GM23338 (cell line): ENCODE measurements around the gene CFAP251. TPM values are rescaled to one million over a fixed set of nuclear protein-coding genes. Genes with fewer than 3 reads are reported as not detected.

Source experiments
- ATAC-seq: fragments of 200-7000 bp; cut with Tn5 transposase; 3 replicates; pipeline ENCODE4 v1.9.1; 2020
- DNase-seq: peaks from one replicate; pipeline ENCODE4 v3.0.0-alpha.2; 2015; ENCODE audit warnings: low spot score
- H2AFZ ChIP-seq: fragments of 200-600 bp; sonication (generic); 2 replicates; pipeline ENCODE4 v1.8.0; 2016; ENCODE audit warnings: antibody characterized with exemption, mild to moderate bottlenecking, moderate library complexity
- H3F3A ChIP-seq: fragments of 200-600 bp; sonication (generic); replicated peaks from 2 replicates; pipeline ENCODE4 v1.8.0; 2017; ENCODE audit warnings: antibody characterized with exemption, mixed run types, low read depth
- H3K27ac ChIP-seq: fragments of 200-600 bp; sonication (generic); 2 replicates; pipeline ENCODE4 v1.6.1; 2016; ENCODE audit warnings: low read depth
- H3K27me3 ChIP-seq: fragments of 200-600 bp; sonication (generic); 2 replicates; pipeline ENCODE4 v1.8.0; 2016; ENCODE audit warnings: mild to moderate bottlenecking, mixed run types, moderate library complexity; ENCODE audit not compliant: insufficient read depth
- H3K36me3 ChIP-seq: fragments of 200-600 bp; sonication (generic); 2 replicates; pipeline ENCODE4 v1.8.0; 2016; ENCODE audit warnings: mild to moderate bottlenecking; ENCODE audit not compliant: insufficient read depth
- H3K4me1 ChIP-seq: fragments of 200-600 bp; sonication (generic); 2 replicates; pipeline ENCODE4 v1.8.0; 2016; ENCODE audit warnings: mild to moderate bottlenecking, moderate library complexity; ENCODE audit not compliant: insufficient read depth
- H3K4me2 ChIP-seq: fragments of 200-600 bp; sonication (generic); 2 replicates; pipeline ENCODE4 v1.7.1; 2017; ENCODE audit warnings: mixed run types
- H3K4me3 ChIP-seq: fragments of 200-600 bp; sonication (generic); 2 replicates; pipeline ENCODE4 v1.6.1; 2016; ENCODE audit warnings: mixed run types
- H3K79me2 ChIP-seq: fragments of 200-600 bp; sonication (generic); replicated peaks from 2 replicates; pipeline ENCODE4 v1.8.0; 2017; ENCODE audit warnings: mild to moderate bottlenecking; ENCODE audit not compliant: insufficient read depth
- H3K9me2 ChIP-seq: fragments of 200-600 bp; sonication (generic); 2 replicates; pipeline ENCODE4 v1.8.0; 2017; ENCODE audit not compliant: insufficient read depth
- H4K20me1 ChIP-seq: fragments of 200-600 bp; sonication (generic); replicated peaks from 2 replicates; pipeline ENCODE4 v1.8.0; 2017; ENCODE audit warnings: mild to moderate bottlenecking; ENCODE audit not compliant: insufficient read depth
- H3K27ac Mint-ChIP-seq: 2 replicates; pipeline ENCODE4 v1.8.0; 2020; ENCODE audit warnings: inconsistent platforms, mild to moderate bottlenecking, moderate library complexity, mixed read lengths
- H3K27me3 Mint-ChIP-seq: 3 replicates; pipeline ENCODE4 v1.8.0; 2022; ENCODE audit warnings: low read depth, mild to moderate bottlenecking, moderate library complexity, mixed read lengths, inconsistent platforms; ENCODE audit not compliant: insufficient read depth, poor library complexity
- H3K36me3 Mint-ChIP-seq: 3 replicates; pipeline ENCODE4 v1.8.0; 2021; ENCODE audit warnings: low read depth, mild to moderate bottlenecking, inconsistent platforms, moderate library complexity, mixed read lengths
- H3K4me1 Mint-ChIP-seq: 3 replicates; pipeline ENCODE4 v1.8.0; 2020; ENCODE audit warnings: mild to moderate bottlenecking, inconsistent platforms, mixed read lengths
- H3K4me3 Mint-ChIP-seq: 3 replicates; pipeline ENCODE4 v1.8.0; 2021; ENCODE audit warnings: moderate library complexity, mild to moderate bottlenecking, inconsistent platforms, mixed read lengths
- H3K9me3 Mint-ChIP-seq: 3 replicates; pipeline ENCODE4 v1.8.0; 2020; ENCODE audit warnings: moderate library complexity, mild to moderate bottlenecking, inconsistent platforms, mixed read lengths
- CREB1 ChIP-seq: fragments of 250-450 bp; sonication (Bioruptor Pico); IDR thresholded peaks from 2 replicates; pipeline ENCODE4 v1.5.0; 2020; ENCODE audit warnings: low read depth, mild to moderate bottlenecking, moderate library complexity
- EZH2 ChIP-seq: fragments of 200-600 bp; sonication (generic); IDR thresholded peaks from one replicate; pipeline ENCODE4 v1.8.0; 2017; ENCODE audit warnings: antibody characterized with exemption, mild to moderate bottlenecking, low read depth; ENCODE audit not compliant: unreplicated experiment
- EZH2phosphoT487 ChIP-seq: fragments of 200-600 bp; sonication (generic); IDR thresholded peaks from one replicate; pipeline ENCODE4 v1.8.1; 2018; ENCODE audit warnings: antibody characterized with exemption; ENCODE audit not compliant: unreplicated experiment
- JUNB ChIP-seq: IDR thresholded peaks from one replicate; pipeline ENCODE4 v1.6.1; 2016; ENCODE audit warnings: antibody characterized with exemption; ENCODE audit not compliant: unreplicated experiment
- NANOG ChIP-seq: IDR thresholded peaks from 2 replicates; pipeline ENCODE4 v1.6.1; 2016; ENCODE audit warnings: antibody characterized with exemption, borderline replicate concordance
- POLR2AphosphoS5 ChIP-seq: IDR thresholded peaks from 2 replicates; pipeline ENCODE4 v1.6.1; 2016; ENCODE audit warnings: antibody characterized with exemption, low read depth
- STAT1 ChIP-seq: IDR thresholded peaks from one replicate; pipeline ENCODE4 v1.6.1; 2016; ENCODE audit warnings: antibody characterized with exemption; ENCODE audit not compliant: unreplicated experiment
- ZNF114 ChIP-seq: fragments of 250-450 bp; sonication (Bioruptor Pico); IDR thresholded peaks from 2 replicates; pipeline ENCODE4 v1.5.0; 2020; ENCODE audit warnings: mild to moderate bottlenecking, moderate library complexity
- ZNF331 ChIP-seq: fragments of 250-450 bp; sonication (Bioruptor Pico); IDR thresholded peaks from 2 replicates; pipeline ENCODE4 v1.5.0; 2020; ENCODE audit warnings: low read depth, mild to moderate bottlenecking, moderate library complexity
- polyA plus RNA-seq: library from polyadenylated mRNA; unstranded; fragments of >200 nt; fragmentation: Nextera tagmentation; extraction: Ambion mirVana; gene quantifications from 2 replicates; pipeline ENCODE4 v1.2.1, GENCODE V29; 2016
- total RNA-seq: library from RNA; depleted of rRNA; stranded (reverse); fragments of >200 nt; shearing (Covaris generic); gene quantifications from 2 replicates; pipeline ENCODE4 v1.2.3, GENCODE V29; 2014
- TF ChIP-seq, protein P1 (sequence below): IDR thresholded peaks from 2 replicates; pipeline ENCODE4 v1.6.1; 2016; ENCODE audit warnings: antibody characterized with exemption
- TF ChIP-seq, protein P2 (sequence below), 2 experiments: fragments of 200-600 bp in 1 of 2; sonication (generic) in 1 of 2; conservative IDR thresholded peaks; 2 replicates each; pipeline versions ENCODE4 v1.5.1 to v1.6.1; 2016 to 2017; ENCODE audit warnings: antibody characterized with exemption in 2 of 2, low read depth in 2 of 2, mild to moderate bottlenecking in 2 of 2, moderate library complexity in 1 of 2
- TF ChIP-seq, protein P3 (sequence below): fragments of 250-450 bp; sonication (Bioruptor Pico); IDR thresholded peaks from 2 replicates; pipeline ENCODE4 v1.5.0; 2020; ENCODE audit warnings: mild to moderate bottlenecking, moderate library complexity
- TF ChIP-seq, protein P4 (sequence below): IDR thresholded peaks from one replicate; pipeline ENCODE4 v1.6.1; 2018; ENCODE audit warnings: antibody characterized with exemption; ENCODE audit not compliant: unreplicated experiment

The CFAP251 gene
- total and polyA plus RNA-seq, 2 experiments from 2014 or later = 1.4 to 2.5 TPM

DNA sequence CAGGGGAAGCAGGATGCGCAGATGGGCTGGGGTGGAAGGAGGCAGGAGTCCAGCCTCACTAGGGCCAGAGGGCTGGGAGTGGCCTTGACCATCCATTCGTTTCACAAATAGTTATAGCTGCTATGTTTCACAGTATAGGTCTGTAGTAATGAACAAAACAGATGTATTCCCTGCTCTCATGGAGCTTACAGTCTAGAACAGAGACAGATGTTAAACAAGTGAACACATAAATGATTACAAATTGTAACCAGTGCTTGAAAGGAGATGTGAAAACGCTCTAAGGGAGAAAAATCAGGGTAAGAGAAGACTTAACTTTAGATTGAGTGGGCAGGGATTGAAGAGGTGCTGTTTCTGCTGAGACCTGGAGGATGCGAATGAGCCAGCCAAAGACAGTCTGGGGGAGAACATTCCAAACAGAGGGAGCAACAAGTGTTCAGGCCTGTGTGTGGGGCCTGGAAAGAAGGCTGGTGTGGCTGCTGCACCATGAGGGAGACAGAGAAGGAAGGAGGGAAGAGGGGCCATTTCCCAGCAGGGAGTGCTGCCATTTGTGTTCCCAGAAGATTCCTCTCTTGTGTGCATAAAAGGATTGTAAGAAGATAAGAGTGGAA, 14.6 kb downstream of the CFAP251 start:
- Histone ChIP-seq H4K20me1 (no peaks in the 10 kb centered on the region), H3F3A (0 out of 2 replicates have a peak, but pooled peaks cover 4% of the 10 kb centered on the region), H3K27me3 (no peaks in the 10 kb centered on the region), H3K36me3 (no peaks in the 10 kb centered on the region; the same call in 1 of the 2 replicates), H3K27ac (0 out of 2 replicates have a peak overlapping the region, but pooled peaks have one; percentile 21), H3K4me1 (peaks cover 14% of the 10 kb centered on the region), H2AFZ (peak overlapping the region; percentile 49), H3K4me3 (no peak overlapping the region), H3K9me2 (no peaks in the 10 kb centered on the region), H3K79me2 (no peaks in the 10 kb centered on the region), H3K4me2 (peak overlapping the region; percentile 39; the same call in 1 of the 2 replicates)
- H3K27ac Mint-ChIP-seq = 0 out of 2 replicates have a peak overlapping the region, but pooled peaks have one; percentile 41
- TF ChIP-seq ZNF114 (CRISPR knock-in tag) = no peak
- TF ChIP-seq EZH2 = no peak
- TF ChIP-seq POLR2AphosphoS5 = no peak
- TF ChIP-seq, protein P1, sequence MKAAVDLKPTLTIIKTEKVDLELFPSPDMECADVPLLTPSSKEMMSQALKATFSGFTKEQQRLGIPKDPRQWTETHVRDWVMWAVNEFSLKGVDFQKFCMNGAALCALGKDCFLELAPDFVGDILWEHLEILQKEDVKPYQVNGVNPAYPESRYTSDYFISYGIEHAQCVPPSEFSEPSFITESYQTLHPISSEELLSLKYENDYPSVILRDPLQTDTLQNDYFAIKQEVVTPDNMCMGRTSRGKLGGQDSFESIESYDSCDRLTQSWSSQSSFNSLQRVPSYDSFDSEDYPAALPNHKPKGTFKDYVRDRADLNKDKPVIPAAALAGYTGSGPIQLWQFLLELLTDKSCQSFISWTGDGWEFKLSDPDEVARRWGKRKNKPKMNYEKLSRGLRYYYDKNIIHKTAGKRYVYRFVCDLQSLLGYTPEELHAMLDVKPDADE = no peak
- TF ChIP-seq NANOG = no peak
- TF ChIP-seq, protein P2, sequence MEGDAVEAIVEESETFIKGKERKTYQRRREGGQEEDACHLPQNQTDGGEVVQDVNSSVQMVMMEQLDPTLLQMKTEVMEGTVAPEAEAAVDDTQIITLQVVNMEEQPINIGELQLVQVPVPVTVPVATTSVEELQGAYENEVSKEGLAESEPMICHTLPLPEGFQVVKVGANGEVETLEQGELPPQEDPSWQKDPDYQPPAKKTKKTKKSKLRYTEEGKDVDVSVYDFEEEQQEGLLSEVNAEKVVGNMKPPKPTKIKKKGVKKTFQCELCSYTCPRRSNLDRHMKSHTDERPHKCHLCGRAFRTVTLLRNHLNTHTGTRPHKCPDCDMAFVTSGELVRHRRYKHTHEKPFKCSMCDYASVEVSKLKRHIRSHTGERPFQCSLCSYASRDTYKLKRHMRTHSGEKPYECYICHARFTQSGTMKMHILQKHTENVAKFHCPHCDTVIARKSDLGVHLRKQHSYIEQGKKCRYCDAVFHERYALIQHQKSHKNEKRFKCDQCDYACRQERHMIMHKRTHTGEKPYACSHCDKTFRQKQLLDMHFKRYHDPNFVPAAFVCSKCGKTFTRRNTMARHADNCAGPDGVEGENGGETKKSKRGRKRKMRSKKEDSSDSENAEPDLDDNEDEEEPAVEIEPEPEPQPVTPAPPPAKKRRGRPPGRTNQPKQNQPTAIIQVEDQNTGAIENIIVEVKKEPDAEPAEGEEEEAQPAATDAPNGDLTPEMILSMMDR (conservative IDR thresholded peaks at IDR 0.05; ENCODE audit: low read depth in 2 of 2) = no peak
- no peak for TF ChIP-seq EZH2phosphoT487
- no peak for TF ChIP-seq JUNB
- TF ChIP-seq CREB1 = no peak
- TF ChIP-seq, protein P3, sequence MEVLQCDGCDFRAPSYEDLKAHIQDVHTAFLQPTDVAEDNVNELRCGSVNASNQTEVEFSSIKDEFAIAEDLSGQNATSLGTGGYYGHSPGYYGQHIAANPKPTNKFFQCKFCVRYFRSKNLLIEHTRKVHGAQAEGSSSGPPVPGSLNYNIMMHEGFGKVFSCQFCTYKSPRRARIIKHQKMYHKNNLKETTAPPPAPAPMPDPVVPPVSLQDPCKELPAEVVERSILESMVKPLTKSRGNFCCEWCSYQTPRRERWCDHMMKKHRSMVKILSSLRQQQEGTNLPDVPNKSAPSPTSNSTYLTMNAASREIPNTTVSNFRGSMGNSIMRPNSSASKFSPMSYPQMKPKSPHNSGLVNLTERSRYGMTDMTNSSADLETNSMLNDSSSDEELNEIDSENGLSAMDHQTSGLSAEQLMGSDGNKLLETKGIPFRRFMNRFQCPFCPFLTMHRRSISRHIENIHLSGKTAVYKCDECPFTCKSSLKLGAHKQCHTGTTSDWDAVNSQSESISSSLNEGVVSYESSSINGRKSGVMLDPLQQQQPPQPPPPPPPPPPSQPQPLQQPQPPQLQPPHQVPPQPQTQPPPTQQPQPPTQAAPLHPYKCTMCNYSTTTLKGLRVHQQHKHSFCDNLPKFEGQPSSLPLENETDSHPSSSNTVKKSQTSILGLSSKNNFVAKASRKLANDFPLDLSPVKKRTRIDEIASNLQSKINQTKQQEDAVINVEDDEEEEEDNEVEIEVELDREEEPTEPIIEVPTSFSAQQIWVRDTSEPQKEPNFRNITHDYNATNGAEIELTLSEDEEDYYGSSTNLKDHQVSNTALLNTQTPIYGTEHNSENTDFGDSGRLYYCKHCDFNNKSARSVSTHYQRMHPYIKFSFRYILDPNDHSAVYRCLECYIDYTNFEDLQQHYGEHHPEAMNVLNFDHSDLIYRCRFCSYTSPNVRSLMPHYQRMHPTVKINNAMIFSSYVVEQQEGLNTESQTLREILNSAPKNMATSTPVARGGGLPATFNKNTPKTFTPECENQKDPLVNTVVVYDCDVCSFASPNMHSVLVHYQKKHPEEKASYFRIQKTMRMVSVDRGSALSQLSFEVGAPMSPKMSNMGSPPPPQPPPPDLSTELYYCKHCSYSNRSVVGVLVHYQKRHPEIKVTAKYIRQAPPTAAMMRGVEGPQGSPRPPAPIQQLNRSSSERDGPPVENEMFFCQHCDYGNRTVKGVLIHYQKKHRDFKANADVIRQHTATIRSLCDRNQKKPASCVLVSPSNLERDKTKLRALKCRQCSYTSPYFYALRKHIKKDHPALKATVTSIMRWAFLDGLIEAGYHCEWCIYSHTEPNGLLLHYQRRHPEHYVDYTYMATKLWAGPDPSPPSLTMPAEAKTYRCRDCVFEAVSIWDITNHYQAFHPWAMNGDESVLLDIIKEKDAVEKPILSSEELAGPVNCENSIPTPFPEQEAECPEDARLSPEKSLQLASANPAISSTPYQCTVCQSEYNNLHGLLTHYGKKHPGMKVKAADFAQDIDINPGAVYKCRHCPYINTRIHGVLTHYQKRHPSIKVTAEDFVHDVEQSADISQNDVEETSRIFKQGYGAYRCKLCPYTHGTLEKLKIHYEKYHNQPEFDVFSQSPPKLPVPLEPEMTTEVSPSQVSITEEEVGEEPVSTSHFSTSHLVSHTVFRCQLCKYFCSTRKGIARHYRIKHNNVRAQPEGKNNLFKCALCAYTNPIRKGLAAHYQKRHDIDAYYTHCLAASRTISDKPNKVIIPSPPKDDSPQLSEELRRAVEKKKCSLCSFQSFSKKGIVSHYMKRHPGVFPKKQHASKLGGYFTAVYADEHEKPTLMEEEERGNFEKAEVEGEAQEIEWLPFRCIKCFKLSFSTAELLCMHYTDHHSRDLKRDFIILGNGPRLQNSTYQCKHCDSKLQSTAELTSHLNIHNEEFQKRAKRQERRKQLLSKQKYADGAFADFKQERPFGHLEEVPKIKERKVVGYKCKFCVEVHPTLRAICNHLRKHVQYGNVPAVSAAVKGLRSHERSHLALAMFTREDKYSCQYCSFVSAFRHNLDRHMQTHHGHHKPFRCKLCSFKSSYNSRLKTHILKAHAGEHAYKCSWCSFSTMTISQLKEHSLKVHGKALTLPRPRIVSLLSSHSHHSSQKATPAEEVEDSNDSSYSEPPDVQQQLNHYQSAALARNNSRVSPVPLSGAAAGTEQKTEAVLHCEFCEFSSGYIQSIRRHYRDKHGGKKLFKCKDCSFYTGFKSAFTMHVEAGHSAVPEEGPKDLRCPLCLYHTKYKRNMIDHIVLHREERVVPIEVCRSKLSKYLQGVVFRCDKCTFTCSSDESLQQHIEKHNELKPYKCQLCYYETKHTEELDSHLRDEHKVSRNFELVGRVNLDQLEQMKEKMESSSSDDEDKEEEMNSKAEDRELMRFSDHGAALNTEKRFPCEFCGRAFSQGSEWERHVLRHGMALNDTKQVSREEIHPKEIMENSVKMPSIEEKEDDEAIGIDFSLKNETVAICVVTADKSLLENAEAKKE = no peak
- TF ChIP-seq, protein P4, sequence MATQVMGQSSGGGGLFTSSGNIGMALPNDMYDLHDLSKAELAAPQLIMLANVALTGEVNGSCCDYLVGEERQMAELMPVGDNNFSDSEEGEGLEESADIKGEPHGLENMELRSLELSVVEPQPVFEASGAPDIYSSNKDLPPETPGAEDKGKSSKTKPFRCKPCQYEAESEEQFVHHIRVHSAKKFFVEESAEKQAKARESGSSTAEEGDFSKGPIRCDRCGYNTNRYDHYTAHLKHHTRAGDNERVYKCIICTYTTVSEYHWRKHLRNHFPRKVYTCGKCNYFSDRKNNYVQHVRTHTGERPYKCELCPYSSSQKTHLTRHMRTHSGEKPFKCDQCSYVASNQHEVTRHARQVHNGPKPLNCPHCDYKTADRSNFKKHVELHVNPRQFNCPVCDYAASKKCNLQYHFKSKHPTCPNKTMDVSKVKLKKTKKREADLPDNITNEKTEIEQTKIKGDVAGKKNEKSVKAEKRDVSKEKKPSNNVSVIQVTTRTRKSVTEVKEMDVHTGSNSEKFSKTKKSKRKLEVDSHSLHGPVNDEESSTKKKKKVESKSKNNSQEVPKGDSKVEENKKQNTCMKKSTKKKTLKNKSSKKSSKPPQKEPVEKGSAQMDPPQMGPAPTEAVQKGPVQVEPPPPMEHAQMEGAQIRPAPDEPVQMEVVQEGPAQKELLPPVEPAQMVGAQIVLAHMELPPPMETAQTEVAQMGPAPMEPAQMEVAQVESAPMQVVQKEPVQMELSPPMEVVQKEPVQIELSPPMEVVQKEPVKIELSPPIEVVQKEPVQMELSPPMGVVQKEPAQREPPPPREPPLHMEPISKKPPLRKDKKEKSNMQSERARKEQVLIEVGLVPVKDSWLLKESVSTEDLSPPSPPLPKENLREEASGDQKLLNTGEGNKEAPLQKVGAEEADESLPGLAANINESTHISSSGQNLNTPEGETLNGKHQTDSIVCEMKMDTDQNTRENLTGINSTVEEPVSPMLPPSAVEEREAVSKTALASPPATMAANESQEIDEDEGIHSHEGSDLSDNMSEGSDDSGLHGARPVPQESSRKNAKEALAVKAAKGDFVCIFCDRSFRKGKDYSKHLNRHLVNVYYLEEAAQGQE = no peak
- no peak for TF ChIP-seq ZNF331
- TF ChIP-seq STAT1 = no peak
- no peaks in the 10 kb centered on the region; the same call in 2 of the 3 replicates for H3K9me3 Mint-ChIP-seq
- H3K36me3 Mint-ChIP-seq = peaks cover 4% of the 10 kb centered on the region; the same call in 1 of the 3 replicates
- H3K4me3 Mint-ChIP-seq = no peak overlapping the region; the same call in 2 of the 3 replicates
- ATAC-seq = peak; percentile 40
- H3K4me1 Mint-ChIP-seq = peaks cover 21% of the 10 kb centered on the region
- DNase-seq = no peak
- H3K27me3 Mint-ChIP-seq = peaks cover 1% of the 10 kb centered on the region
